Liver (tissue), 9 donors: ENCODE data around the gene COQ8A. TPM values are rescaled to one million over a fixed set of nuclear protein-coding genes. Genes with fewer than 3 reads are reported as not detected.
A peak's percentile ranks its signal among the peaks of the same experiment; 100 is the strongest.

Experiments
- DNase-seq: peaks from one replicate; pipeline ENCODE4 v3.0.0-alpha.2; 2017; ENCODE audit warnings: low spot score
- H3K27ac ChIP-seq, 2 donors: one replicate each; pipeline ENCODE4 v1.7.0; 2013; ENCODE audit warnings: inconsistent platforms in 2 of 2, low read length in 2 of 2, control low read depth in 1 of 2, low read depth in 1 of 2, mild to moderate bottlenecking in 1 of 2
- H3K27me3 ChIP-seq, 4 donors: one replicate each; pipeline versions ENCODE4 v1.6.1 to v1.7.0; 2013; ENCODE audit warnings: low read length in 3 of 4, inconsistent platforms in 1 of 4, mild to moderate bottlenecking in 1 of 4, moderate library complexity in 1 of 4; ENCODE audit not compliant: control insufficient read depth in 4 of 4, insufficient read depth in 4 of 4
- H3K36me3 ChIP-seq, 4 donors: one replicate each; pipeline versions ENCODE4 v1.6.1 to v1.7.0; 2013; ENCODE audit warnings: low read length in 3 of 4, mild to moderate bottlenecking in 3 of 4, low read depth in 1 of 4, moderate library complexity in 1 of 4; ENCODE audit not compliant: control insufficient read depth in 4 of 4, insufficient read depth in 3 of 4
- H3K4me1 ChIP-seq, 4 donors: one replicate each; pipeline versions ENCODE4 v1.6.1 to v1.7.0; 2013; ENCODE audit warnings: low read length in 3 of 4, mild to moderate bottlenecking in 3 of 4, moderate library complexity in 1 of 4; ENCODE audit not compliant: control insufficient read depth in 4 of 4, insufficient read depth in 4 of 4
- H3K4me3 ChIP-seq, 3 donors: one replicate each; pipeline versions ENCODE4 v1.6.1 to v1.7.0; 2013; ENCODE audit warnings: low read length in 3 of 3, control low read depth in 1 of 3, low read depth in 1 of 3, mild to moderate bottlenecking in 1 of 3
- H3K9ac ChIP-seq, 2 donors: one replicate each; pipeline ENCODE4 v1.7.0; 2013; ENCODE audit warnings: low read length in 2 of 2, mild to moderate bottlenecking in 2 of 2, moderate library complexity in 2 of 2, control low read depth in 1 of 2, low read depth in 1 of 2
- H3K9me3 ChIP-seq, 4 donors: one replicate each; pipeline versions ENCODE4 v1.6.1 to v1.7.0; 2013; ENCODE audit warnings: low read length in 3 of 4; ENCODE audit not compliant: control insufficient read depth in 4 of 4
- ATF3 ChIP-seq: IDR thresholded peaks from 2 replicates; pipeline ENCODE4 v1.6.1; 2016; ENCODE audit warnings: antibody characterized with exemption
- CTCF ChIP-seq: fragments of 150-350 bp; IDR thresholded peaks from 2 replicates; pipeline ENCODE4 v1.5.1; 2017; ENCODE audit warnings: improper control_type of control experiment, low read depth, low read length; ENCODE audit not compliant: missing input control
- EGR1 ChIP-seq, 2 donors: IDR thresholded peaks; 2 replicates each; pipeline ENCODE4 v1.6.1; 2016 to 2018; ENCODE audit warnings: antibody characterized with exemption in 2 of 2, low read depth in 2 of 2
- FOXA1 ChIP-seq: IDR thresholded peaks from 2 replicates; pipeline ENCODE4 v1.6.1; 2016; ENCODE audit warnings: antibody characterized with exemption
- FOXA2 ChIP-seq: IDR thresholded peaks from 2 replicates; pipeline ENCODE4 v1.6.1; 2016; ENCODE audit warnings: antibody characterized with exemption
- GABPA ChIP-seq, 2 donors: IDR thresholded peaks in 1 of 2; conservative IDR thresholded peaks in 1 of 2; 2 replicates each; pipeline ENCODE4 v1.6.1; 2016; ENCODE audit warnings: antibody characterized with exemption in 2 of 2, mild to moderate bottlenecking in 1 of 2, moderate library complexity in 1 of 2
- HNF4A ChIP-seq, 2 donors: conservative IDR thresholded peaks; 2 replicates each; pipeline ENCODE4 v1.6.1; 2016; ENCODE audit warnings: antibody characterized with exemption in 2 of 2, mild to moderate bottlenecking in 2 of 2
- HNF4G ChIP-seq: IDR thresholded peaks from 2 replicates; pipeline ENCODE4 v1.6.1; 2016; ENCODE audit warnings: antibody characterized with exemption
- JUND ChIP-seq, 2 donors: IDR thresholded peaks; 2 replicates each; pipeline ENCODE4 v1.6.1; 2016; ENCODE audit warnings: antibody characterized with exemption in 2 of 2
- NR2F2 ChIP-seq: IDR thresholded peaks from 2 replicates; pipeline ENCODE4 v1.6.1; 2016; ENCODE audit warnings: antibody characterized with exemption
- RAD21 ChIP-seq, 2 donors: IDR thresholded peaks; 2 replicates each; pipeline ENCODE4 v1.6.1; 2016; ENCODE audit warnings: antibody characterized with exemption in 2 of 2, mild to moderate bottlenecking in 2 of 2
- RXRA ChIP-seq, 2 donors: IDR thresholded peaks; 2 replicates each; pipeline ENCODE4 v1.6.1; 2017 to 2018; ENCODE audit warnings: antibody characterized with exemption in 2 of 2, mild to moderate bottlenecking in 1 of 2
- SP1 ChIP-seq: IDR thresholded peaks from 2 replicates; pipeline ENCODE4 v1.6.1; 2018; ENCODE audit warnings: antibody characterized with exemption, mild to moderate bottlenecking
- TAF1 ChIP-seq: conservative IDR thresholded peaks from 2 replicates; pipeline ENCODE4 v1.6.1; 2016; ENCODE audit warnings: antibody characterized with exemption, mild to moderate bottlenecking
- YY1 ChIP-seq: IDR thresholded peaks from 2 replicates; pipeline ENCODE4 v1.6.1; 2016; ENCODE audit warnings: antibody characterized with exemption, mild to moderate bottlenecking
- WGBS: extraction: QIAGEN DNeasy Blood & Tissue Kit; methylation state at CpG from one replicate; pipeline ENCODE4 v1.1.7; 2013; 5-methylcytosine and 5-hydroxymethylcytosine counted together
- polyA plus RNA-seq, 2 donors: library from polyadenylated mRNA; stranded (reverse) in 1 of 2; unstranded in 1 of 2; fragments of 200-250 nt in 1 of 2; fragments of >200 nt in 1 of 2; fragmentation: Nextera tagmentation in 1 of 2; extraction: Ambion mirVana in 1 of 2; gene quantifications; one replicate each; pipeline versions ENCODE4 v1.2.1 to v1.2.3, GENCODE V29; 2013 to 2015
- total RNA-seq, 2 donors: library from RNA; depleted of rRNA; stranded (reverse); fragments of >200 nt; gene quantifications; one replicate each; pipeline ENCODE4 v1.2.3, GENCODE V29; 2014
- TF ChIP-seq, protein P1 (sequence below): IDR thresholded peaks from 2 replicates; pipeline ENCODE4 v1.6.1; 2016; ENCODE audit warnings: antibody characterized with exemption
- TF ChIP-seq, protein P2 (sequence below): IDR thresholded peaks from 2 replicates; pipeline ENCODE4 v1.6.1; 2016; ENCODE audit warnings: antibody characterized with exemption, mild to moderate bottlenecking
- TF ChIP-seq, protein P3 (sequence below): IDR thresholded peaks from 2 replicates; pipeline ENCODE4 v1.6.1; 2016; ENCODE audit warnings: antibody characterized with exemption
- donor health status: healthy.
- donor health status: healthy.
- donor health status: healthy.
- donor health status: healthy.
- donor health status: healthy.

Gene COQ8A
- total and polyA plus RNA-seq, 4 donors: 24.4 to 60.0 (median 54.9) TPM

GRCh38 chr1:226964611-226965486, 24.8 kb downstream of the COQ8A start:
- H3K9ac ChIP-seq: no peak overlapping the region
- no peaks in the 10 kb centered on the region for H3K9me3 ChIP-seq
- no peak for DNase-seq
- H3K4me1 ChIP-seq: peaks cover 5 to 31% (median 21%) of the 10 kb centered on the region in 4 donors
- H3K27ac ChIP-seq: peak overlapping the region; percentile 25 to 34
- H3K36me3 ChIP-seq: peaks cover 0 to 15% (median 5%) of the 10 kb centered on the region in 4 donors
- TF ChIP-seq FOXA1 (no peak), NR2F2 (no peak), RAD21 (IDR thresholded peaks at IDR 0.05) (peak in 1 of 2 donors; percentile 22), ATF3 (no peak), HNF4A (conservative IDR thresholded peaks at IDR 0.05) (peak; percentile 72 to 73), YY1 (no peak), JUND (IDR thresholded peaks at IDR 0.05) (peak in 1 of 2 donors; percentile 3), CTCF (no peak), FOXA2 (no peak), HNF4G (peak; percentile 35), SP1 (peak; percentile 52), RXRA (IDR thresholded peaks at IDR 0.05) (peak; percentile 44 to 59), TAF1 (no peak), EGR1 (IDR thresholded peaks at IDR 0.05; ENCODE audit: low read depth in 2 of 2) (no peak), GABPA (IDR thresholded peaks at IDR 0.05 in 1 of 2, conservative IDR thresholded peaks at IDR 0.05 in 1 of 2) (no peak)
- TF ChIP-seq, protein P1, sequence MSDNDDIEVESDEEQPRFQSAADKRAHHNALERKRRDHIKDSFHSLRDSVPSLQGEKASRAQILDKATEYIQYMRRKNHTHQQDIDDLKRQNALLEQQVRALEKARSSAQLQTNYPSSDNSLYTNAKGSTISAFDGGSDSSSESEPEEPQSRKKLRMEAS: no peak
- TF ChIP-seq, protein P2, sequence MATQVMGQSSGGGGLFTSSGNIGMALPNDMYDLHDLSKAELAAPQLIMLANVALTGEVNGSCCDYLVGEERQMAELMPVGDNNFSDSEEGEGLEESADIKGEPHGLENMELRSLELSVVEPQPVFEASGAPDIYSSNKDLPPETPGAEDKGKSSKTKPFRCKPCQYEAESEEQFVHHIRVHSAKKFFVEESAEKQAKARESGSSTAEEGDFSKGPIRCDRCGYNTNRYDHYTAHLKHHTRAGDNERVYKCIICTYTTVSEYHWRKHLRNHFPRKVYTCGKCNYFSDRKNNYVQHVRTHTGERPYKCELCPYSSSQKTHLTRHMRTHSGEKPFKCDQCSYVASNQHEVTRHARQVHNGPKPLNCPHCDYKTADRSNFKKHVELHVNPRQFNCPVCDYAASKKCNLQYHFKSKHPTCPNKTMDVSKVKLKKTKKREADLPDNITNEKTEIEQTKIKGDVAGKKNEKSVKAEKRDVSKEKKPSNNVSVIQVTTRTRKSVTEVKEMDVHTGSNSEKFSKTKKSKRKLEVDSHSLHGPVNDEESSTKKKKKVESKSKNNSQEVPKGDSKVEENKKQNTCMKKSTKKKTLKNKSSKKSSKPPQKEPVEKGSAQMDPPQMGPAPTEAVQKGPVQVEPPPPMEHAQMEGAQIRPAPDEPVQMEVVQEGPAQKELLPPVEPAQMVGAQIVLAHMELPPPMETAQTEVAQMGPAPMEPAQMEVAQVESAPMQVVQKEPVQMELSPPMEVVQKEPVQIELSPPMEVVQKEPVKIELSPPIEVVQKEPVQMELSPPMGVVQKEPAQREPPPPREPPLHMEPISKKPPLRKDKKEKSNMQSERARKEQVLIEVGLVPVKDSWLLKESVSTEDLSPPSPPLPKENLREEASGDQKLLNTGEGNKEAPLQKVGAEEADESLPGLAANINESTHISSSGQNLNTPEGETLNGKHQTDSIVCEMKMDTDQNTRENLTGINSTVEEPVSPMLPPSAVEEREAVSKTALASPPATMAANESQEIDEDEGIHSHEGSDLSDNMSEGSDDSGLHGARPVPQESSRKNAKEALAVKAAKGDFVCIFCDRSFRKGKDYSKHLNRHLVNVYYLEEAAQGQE: no peak
- TF ChIP-seq, protein P3, sequence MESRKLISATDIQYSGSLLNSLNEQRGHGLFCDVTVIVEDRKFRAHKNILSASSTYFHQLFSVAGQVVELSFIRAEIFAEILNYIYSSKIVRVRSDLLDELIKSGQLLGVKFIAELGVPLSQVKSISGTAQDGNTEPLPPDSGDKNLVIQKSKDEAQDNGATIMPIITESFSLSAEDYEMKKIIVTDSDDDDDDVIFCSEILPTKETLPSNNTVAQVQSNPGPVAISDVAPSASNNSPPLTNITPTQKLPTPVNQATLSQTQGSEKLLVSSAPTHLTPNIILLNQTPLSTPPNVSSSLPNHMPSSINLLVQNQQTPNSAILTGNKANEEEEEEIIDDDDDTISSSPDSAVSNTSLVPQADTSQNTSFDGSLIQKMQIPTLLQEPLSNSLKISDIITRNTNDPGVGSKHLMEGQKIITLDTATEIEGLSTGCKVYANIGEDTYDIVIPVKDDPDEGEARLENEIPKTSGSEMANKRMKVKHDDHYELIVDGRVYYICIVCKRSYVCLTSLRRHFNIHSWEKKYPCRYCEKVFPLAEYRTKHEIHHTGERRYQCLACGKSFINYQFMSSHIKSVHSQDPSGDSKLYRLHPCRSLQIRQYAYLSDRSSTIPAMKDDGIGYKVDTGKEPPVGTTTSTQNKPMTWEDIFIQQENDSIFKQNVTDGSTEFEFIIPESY: no peak
- peak overlapping the region in 1 of 3 donors; percentile 19 for H3K4me3 ChIP-seq
- H3K27me3 ChIP-seq: no peaks in the 10 kb centered on the region
- 58% methylated on average over 29 of the region's 29 CpGs for WGBS
